Activated T-helper 2 cell treated with anti-CD3 and anti-CD28 coated beads, Interferon-gamma antibody, Interleukin-2, Interleukin-4, amounts not matched to agents 10 μg/mL and 5 μg/mL and 100 μg/mL, durations not matched to agents 14 hours and 24 hours and 36 hours (primary cell): ENCODE measurements around the gene ZFAND3. TPM values are rescaled to one million over a fixed set of nuclear protein-coding genes. Genes with fewer than 3 reads are reported as not detected.

ENCODE experiments used
- DNase-seq: peaks from one replicate; pipeline ENCODE4 v3.0.0; 2021; ENCODE audit warnings: low spot score
- H3K27ac Mint-ChIP-seq: one replicate; pipeline ENCODE4 v1.8.0; 2021; ENCODE audit warnings: mixed read lengths
- H3K27me3 Mint-ChIP-seq: one replicate; pipeline ENCODE4 v1.8.0; 2021; ENCODE audit warnings: low read depth, mixed read lengths
- H3K36me3 Mint-ChIP-seq: one replicate; pipeline ENCODE4 v1.8.0; 2021; ENCODE audit warnings: low read depth, mixed read lengths
- H3K4me1 Mint-ChIP-seq: one replicate; pipeline ENCODE4 v1.8.0; 2021; ENCODE audit warnings: low read depth, mixed read lengths
- H3K4me3 Mint-ChIP-seq: one replicate; pipeline ENCODE4 v1.8.0; 2021; ENCODE audit warnings: low read depth, mild to moderate bottlenecking, moderate library complexity, mixed read lengths
- H3K9me3 Mint-ChIP-seq: one replicate; pipeline ENCODE4 v1.8.0; 2021; ENCODE audit warnings: mixed read lengths
- intact Hi-C: fragments of 100-400 bp; cut with micrococcal nuclease; formaldehyde crosslinking; loops from one replicate; pipeline ENCODE4 v1.15.1; 2023
- total RNA-seq: library from RNA; stranded (reverse); gene quantifications from 2 replicates; pipeline ENCODE4 v1.2.3, GENCODE V29; 2022

The ZFAND3 gene
- total RNA-seq, 1 donor from 2014 or later, result 30.8 TPM

DNA sequence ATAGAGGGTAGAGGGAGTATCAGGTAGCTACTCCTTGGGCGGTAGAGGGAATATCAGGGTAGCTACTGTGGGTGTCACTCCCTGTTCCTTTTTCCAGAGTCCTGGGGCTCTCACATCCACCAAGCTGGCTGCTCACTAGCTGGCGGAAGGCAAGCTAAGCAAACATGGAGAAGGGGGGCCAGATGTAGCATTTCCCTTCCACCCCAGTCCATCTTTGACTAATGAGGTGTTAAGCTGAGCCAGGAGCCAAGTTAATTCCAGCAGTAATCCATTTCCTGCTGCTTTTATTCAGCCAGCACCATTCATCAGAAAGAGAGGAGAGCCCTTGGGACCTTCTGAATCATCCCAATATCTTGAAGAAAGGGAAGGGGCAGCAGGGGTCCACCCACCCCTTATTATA lies 330.0 kb downstream of the ZFAND3 start:
- H3K4me3 Mint-ChIP-seq, result no peak overlapping the region
- H3K27ac Mint-ChIP-seq, result no peak overlapping the region
- no peaks in the 10 kb centered on the region for H3K4me1 Mint-ChIP-seq
- intact Hi-C loops, result no loop called here
- no peak for DNase-seq
- H3K27me3 Mint-ChIP-seq, result no peaks in the 10 kb centered on the region
- H3K36me3 Mint-ChIP-seq, result no peaks in the 10 kb centered on the region
- H3K9me3 Mint-ChIP-seq, result no peaks in the 10 kb centered on the region

DNA sequence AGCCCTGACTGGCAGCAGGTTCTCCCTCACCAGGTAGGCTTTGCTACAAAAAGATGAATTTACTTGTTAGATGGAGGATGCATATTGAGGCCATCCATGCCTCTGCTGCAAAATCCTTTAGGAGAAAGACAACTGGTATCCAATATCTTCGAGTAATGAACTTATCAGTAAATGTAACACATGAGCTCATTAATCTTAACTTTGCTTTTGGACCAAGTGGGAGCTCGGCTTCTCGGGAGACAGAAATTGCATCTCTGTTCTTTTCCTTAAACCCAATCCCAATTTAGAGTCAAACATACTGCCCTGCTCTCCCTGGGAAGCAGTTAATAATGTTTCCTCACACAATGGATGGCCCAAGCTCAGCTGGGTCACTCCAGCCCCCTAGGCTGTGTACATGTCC lies 330.5 kb downstream of the ZFAND3 start:
- intact Hi-C loops, result no loop called here
- Mint-ChIP-seq H3K9me3 (no peaks in the 10 kb centered on the region), H3K4me3 (no peak overlapping the region), H3K4me1 (no peaks in the 10 kb centered on the region), H3K27ac (no peak overlapping the region), H3K36me3 (no peaks in the 10 kb centered on the region), H3K27me3 (no peaks in the 10 kb centered on the region)
- no peak for DNase-seq

DNA sequence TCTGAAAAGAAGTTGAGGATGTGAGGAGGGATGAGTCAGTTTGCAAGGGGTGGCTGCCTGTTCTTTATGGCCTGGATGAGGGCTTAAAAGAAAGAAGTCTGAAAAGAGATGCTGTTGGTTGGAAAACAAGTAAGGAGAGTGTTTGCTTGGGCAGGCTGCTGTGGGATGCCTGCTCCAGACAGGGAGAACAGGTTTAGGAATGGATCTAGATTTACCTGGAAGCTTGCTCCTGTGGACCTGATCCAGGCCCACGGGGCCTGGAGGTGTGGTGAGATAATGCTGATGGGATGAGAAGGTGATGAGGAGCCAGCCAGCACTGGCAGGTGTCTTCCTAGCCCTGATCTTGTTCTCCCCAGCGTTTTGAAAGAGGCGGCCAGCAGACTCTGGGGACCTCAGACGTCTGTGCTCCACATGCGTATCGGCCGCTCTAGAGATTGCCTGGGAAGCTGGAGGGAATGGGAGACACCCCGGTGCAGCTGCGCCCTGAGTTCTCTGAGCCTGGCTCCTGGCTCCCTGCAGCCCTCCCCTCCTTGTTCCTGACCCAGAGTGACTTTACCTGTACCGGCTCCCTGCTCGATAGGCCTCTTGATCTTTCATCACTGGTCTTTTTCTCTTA lies 331.3 kb downstream of the ZFAND3 start:
- Mint-ChIP-seq H3K36me3 (no peaks in the 10 kb centered on the region), H3K9me3 (no peaks in the 10 kb centered on the region), H3K4me1 (no peaks in the 10 kb centered on the region), H3K4me3 (no peak overlapping the region), H3K27ac (no peak overlapping the region), H3K27me3 (no peaks in the 10 kb centered on the region)
- intact Hi-C loops, result no loop called here
- DNase-seq, result no peak

DNA sequence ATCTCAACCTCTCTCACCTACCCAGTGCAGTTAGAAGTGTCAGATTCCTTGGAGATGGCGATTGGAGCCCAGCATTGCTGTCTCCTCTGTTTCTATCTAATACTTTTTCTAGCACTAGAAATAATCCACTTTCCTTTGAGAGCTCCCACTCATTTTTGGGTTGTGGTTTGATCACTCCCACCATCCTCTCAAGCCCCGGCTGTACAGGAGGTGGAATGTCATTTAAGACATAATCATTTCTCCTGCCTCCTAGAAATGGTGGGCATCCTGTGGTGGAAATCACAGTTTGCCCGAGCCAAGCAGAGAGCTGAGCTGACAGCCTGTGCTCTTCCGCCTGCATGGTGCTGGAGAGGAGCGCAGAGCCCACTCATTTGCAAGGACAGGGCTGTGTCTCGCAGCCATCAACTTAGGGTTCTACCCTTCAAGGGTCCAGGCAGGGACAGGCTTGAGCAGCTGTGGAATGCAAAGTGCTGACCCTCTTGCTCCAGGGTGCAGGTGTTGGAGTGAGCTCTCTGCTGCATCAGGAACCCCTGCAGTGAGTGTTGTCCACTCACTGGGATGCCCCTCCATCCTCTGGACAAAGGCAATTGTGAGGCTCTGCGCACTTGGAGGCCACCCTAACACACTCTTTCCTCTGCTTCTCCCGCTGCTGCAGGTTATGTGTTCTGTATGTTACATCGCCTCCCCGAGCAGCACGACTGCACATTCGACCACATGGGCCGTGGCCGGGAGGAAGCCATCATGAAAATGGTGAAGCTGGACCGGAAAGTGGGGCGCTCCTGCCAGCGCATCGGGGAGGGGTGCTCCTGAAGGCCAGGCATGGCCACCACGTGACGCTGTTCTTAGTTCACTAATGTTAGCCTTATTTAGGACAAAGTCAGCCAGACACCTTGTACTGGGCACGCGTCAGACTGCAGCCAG lies 332.3 kb downstream of the ZFAND3 start:
- intact Hi-C loops, result no loop called here
- H3K9me3 Mint-ChIP-seq, result no peaks in the 10 kb centered on the region
- H3K27me3 Mint-ChIP-seq, result no peaks in the 10 kb centered on the region
- H3K4me3 Mint-ChIP-seq, result no peak overlapping the region
- H3K27ac Mint-ChIP-seq, result no peak overlapping the region
- H3K36me3 Mint-ChIP-seq, result no peaks in the 10 kb centered on the region
- H3K4me1 Mint-ChIP-seq, result no peaks in the 10 kb centered on the region
- no peak for DNase-seq

DNA sequence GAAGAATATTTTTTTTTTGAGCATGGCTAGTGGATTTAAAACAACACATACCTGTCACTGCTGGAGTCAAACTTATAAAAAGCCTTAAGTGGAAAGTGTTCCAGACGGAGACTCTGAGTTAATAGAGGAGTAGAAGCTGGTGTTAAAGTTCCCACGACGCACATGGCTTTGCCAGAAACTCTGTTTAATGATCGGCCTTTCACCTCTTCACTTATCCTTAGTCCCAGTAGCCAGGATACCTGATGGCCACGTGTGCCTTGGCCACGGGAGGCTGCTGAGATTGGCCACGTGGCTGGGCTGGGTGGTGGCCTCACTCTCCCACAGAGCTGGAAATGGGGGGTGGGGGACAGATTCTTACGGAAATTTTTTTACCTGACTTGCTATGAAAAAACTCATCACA lies 333.1 kb downstream of the ZFAND3 start:
- Mint-ChIP-seq H3K27me3 (no peaks in the 10 kb centered on the region), H3K9me3 (no peaks in the 10 kb centered on the region), H3K4me1 (no peaks in the 10 kb centered on the region), H3K27ac (no peak overlapping the region), H3K4me3 (no peak overlapping the region), H3K36me3 (no peaks in the 10 kb centered on the region)
- intact Hi-C loops, result no loop called here
- DNase-seq, result no peak

DNA sequence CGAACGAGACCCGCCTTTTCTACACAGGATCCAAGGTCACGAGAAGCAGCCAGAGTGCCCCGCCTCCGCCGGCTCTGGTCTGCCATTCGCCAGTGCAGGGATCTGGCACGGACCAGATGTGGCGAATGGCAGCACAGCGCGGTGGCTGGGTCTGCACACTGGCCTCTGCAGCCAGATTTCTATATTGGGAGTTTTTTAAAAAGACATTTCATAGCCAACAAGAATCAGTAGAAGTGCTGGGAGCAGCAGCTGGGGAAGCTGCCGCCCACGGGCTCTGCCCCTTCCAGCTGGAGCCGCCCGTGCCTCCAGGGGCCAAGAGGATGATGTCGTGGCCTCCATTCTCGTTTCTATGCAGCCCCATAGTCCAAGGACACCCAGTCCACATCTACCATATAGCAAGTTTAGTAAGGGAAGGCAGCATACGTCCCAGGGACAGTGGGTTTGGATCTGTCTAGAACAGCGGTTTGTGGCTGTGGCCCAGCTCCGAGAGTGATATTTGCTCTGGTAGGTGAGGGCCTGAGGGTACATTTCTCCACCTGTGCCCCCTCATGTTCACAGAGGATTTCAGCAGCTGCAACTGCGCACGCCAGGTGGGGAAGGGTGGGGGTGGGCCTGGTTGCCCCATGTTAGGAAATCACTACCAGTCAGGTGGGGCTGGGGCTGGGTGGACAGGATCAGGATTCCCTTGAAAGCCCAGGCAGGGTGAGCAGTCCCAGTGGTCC lies 333.7 kb downstream of the ZFAND3 start:
- intact Hi-C loops, result no loop called here
- Mint-ChIP-seq H3K4me3 (no peak overlapping the region), H3K36me3 (no peaks in the 10 kb centered on the region), H3K9me3 (no peaks in the 10 kb centered on the region), H3K27me3 (no peaks in the 10 kb centered on the region), H3K27ac (no peak overlapping the region), H3K4me1 (no peaks in the 10 kb centered on the region)
- no peak for DNase-seq

DNA sequence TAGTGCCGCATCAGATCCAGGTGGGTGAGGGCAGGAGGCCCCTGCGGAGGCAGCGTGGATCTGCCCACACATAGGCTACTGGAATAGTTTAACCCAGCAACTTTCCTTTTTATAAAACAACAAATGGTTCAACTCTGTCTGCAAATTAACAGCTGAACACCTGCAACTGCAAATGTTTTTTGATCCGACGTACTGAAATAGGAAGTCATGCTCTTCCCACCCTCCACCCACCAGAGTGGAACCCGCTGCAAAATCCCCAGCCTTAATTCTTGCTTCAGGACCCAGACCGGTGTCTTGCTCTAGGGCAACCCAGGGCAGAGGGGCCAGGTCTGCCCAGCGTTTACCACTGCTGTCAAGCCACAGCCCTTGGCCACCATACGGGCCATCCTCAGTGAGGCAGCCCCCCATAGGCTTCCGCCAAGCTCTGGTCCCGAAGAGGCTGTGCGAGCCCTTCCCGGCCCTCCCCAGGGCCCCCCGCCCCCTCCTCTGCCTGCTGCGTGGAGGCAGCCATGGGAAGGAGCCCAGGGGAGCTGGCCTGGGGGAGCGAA lies 334.3 kb downstream of the ZFAND3 start:
- H3K4me3 Mint-ChIP-seq, result no peak overlapping the region
- H3K27ac Mint-ChIP-seq, result no peak overlapping the region
- H3K9me3 Mint-ChIP-seq, result no peaks in the 10 kb centered on the region
- no peaks in the 10 kb centered on the region for H3K27me3 Mint-ChIP-seq
- no peaks in the 10 kb centered on the region for H3K4me1 Mint-ChIP-seq
- no peak for DNase-seq
- H3K36me3 Mint-ChIP-seq, result no peaks in the 10 kb centered on the region
- intact Hi-C loops, result no loop called here

DNA sequence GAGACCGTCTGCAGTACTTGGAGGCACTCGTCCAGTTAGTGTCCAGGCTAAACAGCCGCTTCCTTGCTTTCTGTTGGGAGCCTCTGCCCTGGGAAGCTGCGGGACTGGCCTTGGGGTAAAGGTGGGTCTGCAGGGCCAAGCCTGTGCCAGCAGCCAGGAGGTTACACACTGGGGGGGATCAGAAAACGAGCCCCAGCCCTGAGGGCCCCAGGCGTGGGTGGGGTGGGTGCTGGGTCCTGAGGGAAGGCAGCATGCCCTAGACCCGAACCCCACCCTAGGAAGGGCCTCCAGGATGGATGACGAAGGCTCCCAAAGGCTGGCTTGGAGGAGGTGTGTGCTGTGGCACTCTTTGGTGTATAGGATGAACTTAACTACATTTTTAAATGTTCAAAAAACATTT lies 335.2 kb downstream of the ZFAND3 start:
- intact Hi-C loops, result no loop called here
- H3K4me3 Mint-ChIP-seq, result no peak overlapping the region
- H3K36me3 Mint-ChIP-seq, result no peaks in the 10 kb centered on the region
- no peak overlapping the region for H3K27ac Mint-ChIP-seq
- H3K4me1 Mint-ChIP-seq, result no peaks in the 10 kb centered on the region
- no peaks in the 10 kb centered on the region for H3K9me3 Mint-ChIP-seq
- no peaks in the 10 kb centered on the region for H3K27me3 Mint-ChIP-seq
- DNase-seq, result no peak

DNA sequence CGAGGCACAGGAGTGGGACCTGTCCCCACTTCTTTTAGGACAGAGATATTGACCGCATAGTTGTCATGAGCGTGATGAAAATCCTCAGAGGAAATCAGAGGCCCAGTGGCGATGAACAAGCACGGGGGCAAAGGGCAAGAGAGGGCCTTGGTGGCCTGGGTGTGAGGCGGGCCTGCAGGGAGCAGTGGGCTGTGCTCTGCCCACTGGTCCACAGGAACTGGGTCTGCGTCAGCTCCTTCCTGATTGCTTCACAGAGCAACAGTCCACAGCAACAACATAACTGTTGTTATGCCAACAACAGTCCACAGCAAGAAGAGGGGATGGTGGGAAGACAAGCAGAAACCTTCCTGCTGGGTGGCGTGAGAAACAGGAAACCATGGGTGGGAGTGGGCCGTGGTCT lies 335.6 kb downstream of the ZFAND3 start:
- Mint-ChIP-seq H3K4me3 (no peak overlapping the region), H3K27ac (no peak overlapping the region), H3K27me3 (no peaks in the 10 kb centered on the region), H3K4me1 (no peaks in the 10 kb centered on the region), H3K36me3 (no peaks in the 10 kb centered on the region), H3K9me3 (no peaks in the 10 kb centered on the region)
- DNase-seq, result no peak
- intact Hi-C loops, result no loop called here

DNA sequence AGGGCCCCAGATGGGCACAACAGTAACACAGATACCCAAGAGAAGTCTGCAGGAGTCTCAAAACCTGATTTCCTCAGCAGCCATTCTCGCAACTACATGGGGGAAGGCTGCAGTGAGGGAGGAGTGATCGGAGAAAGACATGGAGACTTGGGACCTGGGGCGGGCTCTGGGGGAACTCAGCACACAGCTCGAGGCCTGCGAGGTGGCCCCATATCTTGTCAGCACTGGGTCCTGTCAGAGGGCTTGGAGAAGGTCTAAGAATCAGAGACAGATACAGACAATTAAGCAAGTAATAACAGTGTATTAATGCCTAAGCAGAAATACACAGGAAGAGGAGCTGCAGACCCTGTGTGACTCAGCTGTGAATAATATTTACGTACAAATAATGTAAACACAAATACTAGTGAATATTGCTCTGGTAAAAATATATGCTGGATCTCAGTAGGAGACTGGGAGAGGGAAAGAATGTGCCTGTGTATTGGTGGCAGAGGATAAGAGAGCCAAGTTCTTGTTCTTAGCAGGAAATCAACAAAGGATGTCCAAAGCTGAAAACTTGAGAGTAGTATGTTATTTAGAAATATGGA lies 336.2 kb downstream of the ZFAND3 start:
- no peaks in the 10 kb centered on the region for H3K36me3 Mint-ChIP-seq
- no peaks in the 10 kb centered on the region for H3K4me1 Mint-ChIP-seq
- no peaks in the 10 kb centered on the region for H3K27me3 Mint-ChIP-seq
- DNase-seq, result no peak
- no peaks in the 10 kb centered on the region for H3K9me3 Mint-ChIP-seq
- no peak overlapping the region for H3K27ac Mint-ChIP-seq
- intact Hi-C loops, result no loop called here
- H3K4me3 Mint-ChIP-seq, result no peak overlapping the region

DNA sequence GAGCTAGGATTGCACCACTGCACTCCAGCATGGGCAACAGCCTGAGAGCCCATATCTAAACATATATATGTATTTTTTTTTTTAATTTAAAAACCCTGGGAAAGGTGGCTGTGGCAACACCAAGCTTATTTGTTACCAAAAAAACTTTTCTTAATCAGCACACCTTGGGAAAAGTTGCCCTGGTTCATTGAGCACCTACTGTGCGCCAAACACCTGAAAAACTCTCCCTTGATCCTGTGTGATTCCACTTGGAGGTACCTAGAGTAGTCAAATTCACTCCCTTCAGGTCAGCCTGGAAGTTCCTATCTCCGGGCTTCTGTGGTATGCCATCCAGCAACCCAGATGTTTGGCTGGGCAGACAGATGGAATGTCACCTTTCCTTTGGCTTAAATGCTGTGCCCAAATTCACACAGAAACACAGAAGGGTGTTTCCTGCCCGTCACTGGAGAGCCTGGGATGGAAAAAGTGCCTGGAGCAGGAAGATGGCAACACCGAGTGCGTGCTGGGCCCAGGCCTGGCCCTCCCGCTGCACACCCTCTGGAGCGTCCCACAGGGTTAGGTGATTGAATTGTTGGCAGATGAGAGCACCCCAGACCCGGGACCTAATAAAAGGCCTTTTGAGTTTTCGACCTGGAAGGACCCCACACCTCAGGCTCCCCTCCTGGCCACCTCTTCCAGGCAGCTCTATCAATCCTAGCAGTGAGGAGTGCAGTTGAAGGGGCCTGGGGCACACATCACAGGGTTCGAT lies 337.5 kb downstream of the ZFAND3 start:
- no peaks in the 10 kb centered on the region for H3K4me1 Mint-ChIP-seq
- intact Hi-C loops, result no loop called here
- H3K27me3 Mint-ChIP-seq, result no peaks in the 10 kb centered on the region
- no peak overlapping the region for H3K27ac Mint-ChIP-seq
- no peak for DNase-seq
- H3K36me3 Mint-ChIP-seq, result no peaks in the 10 kb centered on the region
- no peak overlapping the region for H3K4me3 Mint-ChIP-seq
- H3K9me3 Mint-ChIP-seq, result no peaks in the 10 kb centered on the region

DNA sequence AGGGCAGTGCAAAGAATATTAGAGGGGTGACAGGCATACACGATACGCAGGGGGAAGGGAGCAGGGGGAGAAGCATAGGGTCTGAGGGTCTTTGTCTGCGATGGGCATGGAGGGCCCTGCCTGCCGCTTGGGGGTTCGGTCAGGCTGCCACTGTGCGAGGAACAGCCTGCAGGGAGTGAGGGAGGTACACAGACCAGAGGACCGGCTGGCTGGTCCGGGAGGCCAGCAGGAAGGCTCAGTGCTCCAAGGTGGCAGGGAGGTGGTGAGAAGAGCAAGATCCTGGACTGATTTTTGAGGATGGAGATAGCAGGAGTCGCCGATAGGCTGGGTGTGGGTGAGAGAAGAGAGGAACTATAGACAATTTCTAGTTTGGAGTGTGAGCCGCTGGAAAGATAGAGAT lies 338.4 kb downstream of the ZFAND3 start:
- DNase-seq, result no peak
- no peak overlapping the region for H3K4me3 Mint-ChIP-seq
- no peak overlapping the region for H3K27ac Mint-ChIP-seq
- no peaks in the 10 kb centered on the region for H3K36me3 Mint-ChIP-seq
- no peaks in the 10 kb centered on the region for H3K27me3 Mint-ChIP-seq
- intact Hi-C loops, result no loop called here
- H3K9me3 Mint-ChIP-seq, result no peaks in the 10 kb centered on the region
- no peaks in the 10 kb centered on the region for H3K4me1 Mint-ChIP-seq
